Heart left ventricle (tissue), 16 donors: ENCODE data around the gene KRR1. TPM values are rescaled to one million over a fixed set of nuclear protein-coding genes. Genes with fewer than 3 reads are reported as not detected.
"Not testable (repeated sequence)": the region's sequence is repeated elsewhere in the genome, so short reads cannot be mapped to it uniquely, and the experiment has no call there.

Source experiments
- ATAC-seq, 4 donors: fragments of 200-7000 bp; cut with Tn5 transposase; one replicate each; pipeline ENCODE4 v1.9.1; 2020 to 2022; ENCODE audit warnings: moderate library complexity in 4 of 4, mild to moderate bottlenecking in 3 of 4, moderate number of reproducible peaks in 1 of 4
- DNase-seq, 5 donors: peaks; one replicate each; pipeline ENCODE4 v3.0.0-alpha.2; 2020
- H3K27ac ChIP-seq, 12 donors: fragments of 200-600 bp; sonication (generic) in 4 of 12; one replicate each; pipeline versions ENCODE4 v1.5.0 to v1.8.0; 2016 to 2022; ENCODE audit warnings: mild to moderate bottlenecking in 2 of 12
- H3K27me3 ChIP-seq, 9 donors: fragments of 200-600 bp; sonication (generic) in 2 of 9; one replicate each; pipeline versions ENCODE4 v1.5.1 to v1.8.0; 2016 to 2022; ENCODE audit warnings: mild to moderate bottlenecking in 3 of 9
- H3K36me3 ChIP-seq, 9 donors: fragments of 200-600 bp; sonication (generic) in 2 of 9; one replicate each; pipeline versions ENCODE4 v1.5.0 to v1.8.0; 2018 to 2022; ENCODE audit warnings: mild to moderate bottlenecking in 2 of 9
- H3K4me1 ChIP-seq, 12 donors: fragments of 200-600 bp; sonication (generic) in 4 of 12; one replicate each; pipeline versions ENCODE4 v1.5.0 to v1.8.0; 2016 to 2022; ENCODE audit warnings: mild to moderate bottlenecking in 3 of 12
- H3K4me3 ChIP-seq, 12 donors: fragments of 200-600 bp; sonication (generic) in 4 of 12; one replicate each; pipeline versions ENCODE4 v1.5.0 to v1.8.0; 2017 to 2022; ENCODE audit warnings: mild to moderate bottlenecking in 9 of 12, moderate library complexity in 4 of 12
- H3K9me3 ChIP-seq, 12 donors: fragments of 200-600 bp; sonication (generic) in 4 of 12; one replicate each; pipeline versions ENCODE4 v1.5.0 to v1.8.0; 2016 to 2022; ENCODE audit warnings: mild to moderate bottlenecking in 1 of 12
- CTCF ChIP-seq, 12 donors: fragments of 200-600 bp; sonication (generic) in 4 of 12; IDR thresholded peaks; one replicate each; pipeline versions ENCODE4 v1.5.0 to v1.8.0; 2018 to 2022; ENCODE audit warnings: antibody characterized with exemption in 12 of 12, mild to moderate bottlenecking in 5 of 12
- POLR2A ChIP-seq, 2 donors: fragments of 450-650 bp; IDR thresholded peaks; one replicate each; pipeline ENCODE4 v1.6.1; 2017; ENCODE audit warnings: antibody characterized with exemption in 2 of 2, mild to moderate bottlenecking in 2 of 2, moderate library complexity in 2 of 2
- WGBS, 4 donors: extraction: QIAGEN DNeasy Blood & Tissue Kit in 2 of 4; methylation state at CpG; one replicate each; pipeline versions ENCODE4 v1.1.5 to v1.1.7; 2013 to 2018; 5-methylcytosine and 5-hydroxymethylcytosine counted together
- intact Hi-C, 10 donors: fragments of 100-400 bp; cut with DNase I; formaldehyde crosslinking; loops; one replicate each; pipeline versions ENCODE4 v1.11.1 to v1.14.2; 2022
- polyA plus RNA-seq, 2 donors: library from polyadenylated mRNA; stranded (reverse); fragments of 200-250 nt; gene quantifications; one replicate each; pipeline ENCODE4 v1.2.3, GENCODE V29; 2013
- total RNA-seq, 9 donors: library from RNA; depleted of rRNA in 2 of 9; stranded (reverse); fragments of >200 nt in 2 of 9; fragmentation: NEBNext Ultra II Directional in 3 of 9; extraction: Animal tissue kit (Norgen Biotek cat#: 25700) in 3 of 9; gene quantifications; one replicate each; pipeline versions ENCODE4 v1.1.0 to v1.2.4, GENCODE V29; 2016 to 2023
- donor health status: ischemic (EF 13 %, LVEDD 7.1; RV severe dilation, severe dysfunction).
- donor health status: healthy with polysubstance abuse.
- donor health status: DM: no; HTN: yes; CAD: no.
- donor health status: DM: no; HTN: no; CAD: no.
- donor health status: ischemic (EF 25% LVEDD 6.9; RV normal size, moderate dysfunction).
- donor health status: ischemic (EF 25% LVEDD 5.7; RV mildly dilated, moderate dysfunction).
- donor health status: healthy.
- donor health status: DM: yes; HTN: yes; CAD: no.
- donor health status: ischemic (EF 35%, LVEDD 5.7; RV mildly dilated, moderate dysfunction).
- donor health status: nonischemic (EF 11% LVEDD 7.7; RV severe dilation, severe dysfunction).
- donor health status: DM: yes; HTN: yes; CAD: no.
- donor health status: PGD.
- donor health status: ischemic (EF 29% LVEDD 5.4; RV normal size, mild dysfunction).
- donor health status: nonischemic (EF 23%, LVEDD 6.1; RV moderate dilation, normal function).

KRR1 gene
- total and polyA plus RNA-seq, 11 donors = 9.3 to 42.6 (median 30.5) TPM

DNA sequence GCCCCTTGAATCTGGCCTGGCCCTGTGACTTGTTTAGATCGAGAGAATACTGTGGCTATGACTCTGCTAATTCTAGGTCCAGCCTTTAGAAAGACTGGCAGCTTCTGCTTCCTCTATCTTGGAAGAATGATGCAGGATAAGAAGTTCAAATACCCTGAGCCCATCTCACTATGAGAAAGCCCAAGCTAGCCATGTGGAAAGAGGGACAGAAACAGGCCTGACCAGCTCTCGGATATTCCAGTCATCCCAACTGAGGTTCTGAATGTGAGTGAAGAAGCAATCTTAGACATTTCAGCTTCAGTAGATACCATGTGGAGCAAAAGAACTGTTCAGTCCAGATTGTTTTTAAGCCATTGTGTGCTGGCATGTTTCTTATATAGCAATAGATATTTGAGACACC is 17.3 kb upstream of the KRR1 start:
- Histone ChIP-seq H3K9me3 (no peaks in the 10 kb centered on the region), H3K4me1 (peaks cover 0 to 6% (median 0%) of the 10 kb centered on the region in 12 donors), H3K4me3 (no peak overlapping the region), H3K36me3 (no peaks in the 10 kb centered on the region), H3K27me3 (no peaks in the 10 kb centered on the region), H3K27ac (no peak overlapping the region)
- 73 to 81% (median 79%) methylated on average over 2 of the region's 2 CpGs for WGBS, 4 donors
- ATAC-seq (no peak), DNase-seq (no peak)
- TF ChIP-seq POLR2A (IDR thresholded peaks at IDR 0.05) = no peak
- no peak for TF ChIP-seq CTCF (IDR thresholded peaks at IDR 0.05)
- intact Hi-C loops = loop anchor here in 9 of 10 donors (5.0 to 10.0 kb wide), 4 partner anchors 504 to 819 kb away; partner anchors contain the start of genes BBS10 (in 5 of the 9) and PHLDA1 (in 1 of the 9)

- no peaks in the 10 kb centered on the region for H3K36me3 ChIP-seq
- no peaks in the 10 kb centered on the region for H3K27me3 ChIP-seq
- intact Hi-C loops = loop anchor here in 9 of 10 donors (5.0 to 10.0 kb wide), 4 partner anchors 504 to 819 kb away; partner anchors contain the start of genes BBS10 (in 5 of the 9) and PHLDA1 (in 1 of the 9)
- TF ChIP-seq POLR2A (IDR thresholded peaks at IDR 0.05) (no peak), CTCF (IDR thresholded peaks at IDR 0.05) (no peak)
- H3K4me3 ChIP-seq = no peak overlapping the region
- H3K27ac ChIP-seq = no peak overlapping the region
- ATAC-seq (no peak), DNase-seq (no peak)
- H3K9me3 ChIP-seq = no peaks in the 10 kb centered on the region
- peaks cover 0 to 4% (median 0%) of the 10 kb centered on the region in 12 donors for H3K4me1 ChIP-seq
- 85 to 100% (median 87%) methylated on average over 2 of the region's 2 CpGs for WGBS, 4 donors
These were observed 16.9 kb upstream of the KRR1 start for GRCh38 chr12:75528272-75528671.

DNA sequence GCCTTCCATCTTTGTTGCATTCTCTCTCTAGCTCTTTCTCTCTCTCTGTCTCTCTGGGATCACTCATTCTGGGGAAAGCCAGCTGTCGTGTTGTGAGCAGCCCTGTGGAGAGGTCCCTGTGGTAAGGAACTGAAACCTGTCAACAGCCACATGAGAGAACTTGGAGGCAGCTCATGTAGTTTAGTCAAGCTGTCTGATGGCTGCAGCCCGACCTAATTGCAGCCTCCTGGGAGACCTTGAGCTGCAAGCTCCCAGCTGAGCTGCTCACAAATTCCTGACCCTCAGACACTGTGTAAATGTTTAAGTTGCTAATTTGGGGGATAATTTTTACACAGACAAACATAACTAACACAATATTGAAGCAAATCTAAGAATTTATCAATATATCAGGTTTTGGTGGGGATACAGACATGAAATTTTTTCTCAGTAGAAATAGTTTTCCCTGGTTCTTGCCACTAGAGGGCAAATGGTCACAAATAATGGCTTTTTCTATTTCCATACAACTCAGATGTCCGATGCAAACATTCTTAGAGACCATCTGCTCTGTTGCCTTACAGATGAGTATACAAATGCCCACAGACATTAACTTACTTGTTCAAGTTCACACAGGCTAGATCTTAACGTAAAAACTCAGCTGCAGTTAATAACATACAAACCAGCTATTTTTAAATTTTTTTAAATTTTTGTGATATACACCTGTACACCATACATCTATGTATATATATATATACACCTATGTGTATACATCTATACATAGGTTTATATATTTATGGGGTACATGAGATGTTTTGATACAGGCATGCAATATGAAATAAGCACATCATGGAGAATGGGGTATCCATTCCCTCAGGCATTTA is 15.5 kb upstream of the KRR1 start:
- peak in 2 of 4 donors; percentile 49 for ATAC-seq
- 8 to 15% (median 12%) methylated on average over 4 of the region's 4 CpGs for WGBS, 4 donors
- H3K27ac ChIP-seq = no peak overlapping the region
- no peaks in the 10 kb centered on the region for H3K9me3 ChIP-seq
- H3K4me3 ChIP-seq = no peak overlapping the region
- peaks cover 0 to 4% (median 0%) of the 10 kb centered on the region in 12 donors for H3K4me1 ChIP-seq
- intact Hi-C loops = loop anchor here (1.0 to 10.0 kb wide), 6 partner anchors 505 to 820 kb away; partner anchors contain the start of genes BBS10 (in 5 of the 10) and PHLDA1 (in 1 of the 10)
- TF ChIP-seq POLR2A (IDR thresholded peaks at IDR 0.05) (no peak), CTCF (IDR thresholded peaks at IDR 0.05) (peak; percentile 58 to 79 (median 66))
- H3K36me3 ChIP-seq = no peaks in the 10 kb centered on the region
- H3K27me3 ChIP-seq = no peaks in the 10 kb centered on the region
- DNase-seq = peak in 1 of 5 donors; percentile 28

DNA sequence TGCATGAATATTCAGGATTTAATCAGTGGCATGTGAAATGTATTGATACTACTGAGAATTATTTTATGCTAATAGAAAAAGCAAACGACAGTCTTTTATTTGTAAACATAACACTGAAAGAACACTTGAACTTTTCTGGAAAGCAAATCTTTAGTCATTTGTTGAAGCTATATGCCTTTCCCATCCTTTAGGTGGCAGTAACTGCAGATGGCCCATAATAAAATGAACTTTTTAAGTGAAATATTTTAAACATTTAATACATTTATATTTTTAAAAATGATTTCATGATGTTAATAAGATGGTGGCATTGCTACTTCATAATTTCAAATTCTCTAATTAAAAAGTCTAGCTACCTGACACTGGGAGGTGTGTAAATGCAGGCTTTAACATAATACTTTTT is 13.9 kb upstream of the KRR1 start:
- H3K36me3 ChIP-seq = no peaks in the 10 kb centered on the region
- intact Hi-C loops = loop anchor here in 9 of 10 donors (5.0 to 10.0 kb wide), 4 partner anchors 507 to 822 kb away; partner anchors contain the start of genes BBS10 (in 5 of the 9) and PHLDA1 (in 1 of the 9)
- peak in 1 of 12 donors; percentile 4 for TF ChIP-seq CTCF (IDR thresholded peaks at IDR 0.05)
- no peak for TF ChIP-seq POLR2A (IDR thresholded peaks at IDR 0.05)
- WGBS, 4 donors = 38 to 49% (median 46%) methylated on average over 1 of the region's 1 CpG
- H3K9me3 ChIP-seq = no peaks in the 10 kb centered on the region
- no peak overlapping the region for H3K27ac ChIP-seq
- H3K27me3 ChIP-seq = no peaks in the 10 kb centered on the region
- no peak for DNase-seq
- no peak for ATAC-seq
- no peak overlapping the region for H3K4me3 ChIP-seq
- H3K4me1 ChIP-seq = peaks cover 0 to 4% (median 0%) of the 10 kb centered on the region in 12 donors

DNA sequence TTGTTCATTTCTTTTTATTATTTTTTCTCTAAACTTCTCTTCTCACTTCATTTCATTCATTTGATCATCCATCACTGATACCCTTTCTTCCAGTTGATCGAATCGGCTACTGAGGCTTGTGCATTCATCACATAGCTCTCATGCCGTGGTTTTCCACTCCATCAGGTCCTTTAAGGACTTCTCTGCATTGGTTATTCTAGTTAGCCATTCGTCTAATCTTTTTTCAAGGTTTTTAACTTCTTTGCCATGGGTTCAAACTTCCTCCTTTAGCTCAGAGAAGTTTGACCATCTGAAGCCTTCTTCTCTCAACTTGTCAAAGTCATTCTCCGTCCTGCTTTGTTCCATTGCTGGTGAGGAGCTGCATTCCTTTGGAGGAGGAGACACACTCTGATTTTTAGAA is 10.7 kb upstream of the KRR1 start:
- H3K36me3 ChIP-seq, DNase-seq, H3K27ac ChIP-seq, H3K4me1 ChIP-seq, ATAC-seq, H3K27me3 ChIP-seq, H3K4me3 ChIP-seq, H3K9me3 ChIP-seq: not testable (repeated sequence)
- intact Hi-C loops = loop anchor here in 4 of 10 donors (10.0 kb wide), 1 partner anchor 823 kb away; the partner anchor contains the start of gene BBS10 (in 4 of the 4)
- 89 to 92% (median 91%) methylated on average over 5 of the region's 5 CpGs for WGBS, 4 donors

DNA sequence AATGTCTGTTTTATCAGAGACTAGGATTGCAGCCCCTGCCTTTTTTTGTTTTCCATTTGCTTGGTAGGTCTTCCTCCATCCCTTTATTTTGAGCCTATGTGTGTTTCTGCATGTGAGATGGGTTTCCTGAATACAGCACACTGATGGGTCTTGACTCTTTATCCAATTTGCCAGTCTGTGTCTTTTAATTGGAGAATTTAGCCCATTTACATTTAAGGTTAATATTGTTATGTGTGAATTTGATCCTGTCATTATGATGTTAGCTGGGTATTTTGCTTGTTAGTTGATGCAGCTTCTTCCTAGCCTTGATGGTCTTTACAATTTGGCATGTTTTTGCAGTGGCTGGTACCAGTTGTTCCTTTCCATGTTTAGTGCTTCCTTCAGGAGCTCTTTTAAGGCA is 9.8 kb upstream of the KRR1 start:
- not testable (repeated sequence) for H3K9me3 ChIP-seq, H3K27ac ChIP-seq, H3K36me3 ChIP-seq, ATAC-seq, DNase-seq, H3K27me3 ChIP-seq, H3K4me3 ChIP-seq, H3K4me1 ChIP-seq
- intact Hi-C loops = loop anchor here in 4 of 10 donors (10.0 kb wide), 1 partner anchor 824 kb away; the partner anchor contains the start of gene BBS10 (in 4 of the 4)
